Neural progenitor cell (in vitro differentiated cells): Measurements from ENCODE around the gene KIAA1191. TPM values are rescaled to one million over a fixed set of nuclear protein-coding genes. Genes with fewer than 3 reads are reported as not detected.

Experiments used
- DNase-seq: peaks from one replicate; pipeline ENCODE4 v3.0.0-alpha.2; 2016; ENCODE audit warnings: low spot score
- H2AFZ ChIP-seq: fragments of 200-600 bp; sonication (generic); replicated peaks from 2 replicates; pipeline ENCODE4 v1.6.1; 2016; ENCODE audit warnings: antibody characterized with exemption
- H3F3A ChIP-seq: fragments of 200-600 bp; sonication (generic); 2 replicates; pipeline ENCODE4 v1.6.1; 2016; ENCODE audit warnings: antibody characterized with exemption, low read depth
- H3K27ac ChIP-seq: fragments of 200-600 bp; sonication (generic); 2 replicates; pipeline ENCODE4 v1.5.1; 2016; ENCODE audit warnings: mild to moderate bottlenecking
- H3K27me3 ChIP-seq: fragments of 200-600 bp; sonication (generic); 2 replicates; pipeline ENCODE4 v1.6.1; 2016; ENCODE audit warnings: mild to moderate bottlenecking, moderate library complexity
- H3K36me3 ChIP-seq: fragments of 200-600 bp; sonication (generic); 2 replicates; pipeline ENCODE4 v1.5.1; 2016
- H3K4me1 ChIP-seq: fragments of 200-600 bp; sonication (generic); 2 replicates; pipeline ENCODE4 v1.6.1; 2016; ENCODE audit warnings: mixed run types
- H3K4me2 ChIP-seq: fragments of 200-600 bp; sonication (generic); 2 replicates; pipeline ENCODE4 v1.6.1; 2016
- H3K4me3 ChIP-seq: fragments of 200-600 bp; sonication (generic); 2 replicates; pipeline ENCODE4 v1.5.1; 2016
- H3K79me2 ChIP-seq: fragments of 200-600 bp; sonication (generic); 2 replicates; pipeline ENCODE4 v1.6.1; 2016; ENCODE audit warnings: low read depth
- H3K9ac ChIP-seq: fragments of 200-600 bp; sonication (generic); 2 replicates; pipeline ENCODE4 v1.6.1; 2016
- H3K9me3 ChIP-seq: fragments of 200-600 bp; sonication (generic); 2 replicates; pipeline ENCODE4 v1.5.1; 2016; ENCODE audit warnings: low read depth
- H4K20me1 ChIP-seq: fragments of 200-600 bp; sonication (generic); 2 replicates; pipeline ENCODE4 v1.6.1; 2016; ENCODE audit warnings: low read depth
- H3K27ac Mint-ChIP-seq: 3 replicates; pipeline ENCODE4 v1.8.0; 2021; ENCODE audit warnings: mixed read lengths
- H3K27me3 Mint-ChIP-seq: 2 replicates; pipeline ENCODE4 v1.8.0; 2022; ENCODE audit warnings: low read depth, mild to moderate bottlenecking, inconsistent platforms, moderate library complexity, mixed read lengths; ENCODE audit not compliant: insufficient read depth
- H3K36me3 Mint-ChIP-seq: 3 replicates; pipeline ENCODE4 v1.8.0; 2021; ENCODE audit warnings: mixed read lengths
- H3K4me1 Mint-ChIP-seq: 3 replicates; pipeline ENCODE4 v1.8.0; 2021; ENCODE audit warnings: mixed read lengths
- H3K4me3 Mint-ChIP-seq: 3 replicates; pipeline ENCODE4 v1.8.0; 2021; ENCODE audit warnings: mild to moderate bottlenecking, moderate library complexity, mixed read lengths
- H3K9me3 Mint-ChIP-seq: 3 replicates; pipeline ENCODE4 v1.8.0; 2020; ENCODE audit warnings: mixed read lengths
- CTCF ChIP-seq: fragments of 200-600 bp; sonication (generic); IDR thresholded peaks from 2 replicates; pipeline ENCODE4 v1.5.1; 2017; ENCODE audit warnings: antibody characterized with exemption, mild to moderate bottlenecking
- EZH2 ChIP-seq: fragments of 200-600 bp; sonication (generic); IDR thresholded peaks from 2 replicates; pipeline ENCODE4 v1.6.1; 2017; ENCODE audit warnings: antibody characterized with exemption, mild to moderate bottlenecking, moderate library complexity
- EZH2phosphoT487 ChIP-seq: fragments of 200-600 bp; sonication (generic); IDR thresholded peaks from 2 replicates; pipeline ENCODE4 v1.6.1; 2017; ENCODE audit warnings: antibody characterized with exemption
- total RNA-seq: library from RNA; depleted of rRNA; stranded (reverse); fragments of >200 nt; gene quantifications from 2 replicates; pipeline ENCODE4 v1.2.3, GENCODE V29; 2015; ENCODE audit warnings: low replicate concordance

The KIAA1191 gene
- total RNA-seq, 1 donor from 2014 or later, result 116 TPM

GRCh38 chr5:176381423-176381822 lies 19.9 kb upstream of the KIAA1191 start:
- Mint-ChIP-seq H3K9me3 (no peaks in the 10 kb centered on the region), H3K36me3 (peaks cover 6% of the 10 kb centered on the region), H3K27ac (no peak overlapping the region), H3K4me1 (peaks cover 2% of the 10 kb centered on the region), H3K4me3 (no peak overlapping the region), H3K27me3 (no peaks in the 10 kb centered on the region)
- no peaks in the 10 kb centered on the region for H3K36me3 ChIP-seq
- no peak for TF ChIP-seq EZH2
- TF ChIP-seq CTCF, result no peak
- no peak for TF ChIP-seq EZH2phosphoT487
- H3K27me3 ChIP-seq, result no peaks in the 10 kb centered on the region
- H3F3A ChIP-seq, result no peaks in the 10 kb centered on the region
- H3K4me1 ChIP-seq, result no peaks in the 10 kb centered on the region
- peaks cover 10% of the 10 kb centered on the region for H3K79me2 ChIP-seq
- no peak overlapping the region for H3K4me3 ChIP-seq
- H3K9me3 ChIP-seq, result no peaks in the 10 kb centered on the region
- H3K27ac ChIP-seq, result no peak overlapping the region
- H4K20me1 ChIP-seq, result no peaks in the 10 kb centered on the region
- no peak overlapping the region for H3K9ac ChIP-seq
- no peak overlapping the region for H3K4me2 ChIP-seq
- DNase-seq, result no peak
- H2AFZ ChIP-seq, result no peak overlapping the region

- no peaks in the 10 kb centered on the region for H3K36me3 ChIP-seq
- H3K79me2 ChIP-seq, result no peaks in the 10 kb centered on the region
- no peak for TF ChIP-seq CTCF
- no peak for TF ChIP-seq EZH2phosphoT487
- no peak for TF ChIP-seq EZH2
Observed at GRCh38 chr5:176379881-176380280, 18.3 kb upstream of the KIAA1191 start.

GRCh38 chr5:176373100-176373818 lies 11.7 kb upstream of the KIAA1191 start:
- no peaks in the 10 kb centered on the region for H3K4me1 ChIP-seq
- H4K20me1 ChIP-seq, result no peaks in the 10 kb centered on the region
- H3K9me3 ChIP-seq, result no peaks in the 10 kb centered on the region
- Mint-ChIP-seq H3K9me3 (no peaks in the 10 kb centered on the region), H3K4me3 (no peak overlapping the region), H3K27ac (no peak overlapping the region), H3K27me3 (peaks cover 2% of the 10 kb centered on the region), H3K36me3 (peaks cover 17% of the 10 kb centered on the region), H3K4me1 (no peaks in the 10 kb centered on the region)
- no peaks in the 10 kb centered on the region for H3K36me3 ChIP-seq
- no peak for DNase-seq
- no peak overlapping the region for H3K4me3 ChIP-seq
- no peak overlapping the region for H3K9ac ChIP-seq
- no peaks in the 10 kb centered on the region for H3K79me2 ChIP-seq
- TF ChIP-seq EZH2phosphoT487 (no peak), CTCF (no peak), EZH2 (no peak)
- no peak overlapping the region for H3K4me2 ChIP-seq
- H3K27me3 ChIP-seq, result no peaks in the 10 kb centered on the region
- no peak overlapping the region for H3K27ac ChIP-seq
- no peak overlapping the region for H2AFZ ChIP-seq
- H3F3A ChIP-seq, result no peaks in the 10 kb centered on the region

More at GRCh38 chr5:176379881-176380280, 18.3 kb upstream of the KIAA1191 start:
- no peak overlapping the region for H3K4me3 ChIP-seq
- no peaks in the 10 kb centered on the region for H3K9me3 ChIP-seq
- peaks cover 7% of the 10 kb centered on the region for H3K36me3 Mint-ChIP-seq
- H3K27me3 ChIP-seq, result no peaks in the 10 kb centered on the region
- H3K27ac ChIP-seq, result no peak overlapping the region
- H3K4me1 ChIP-seq, result no peaks in the 10 kb centered on the region
- H3K4me3 Mint-ChIP-seq, result no peak overlapping the region
- no peak overlapping the region for H2AFZ ChIP-seq
- H3F3A ChIP-seq, result no peaks in the 10 kb centered on the region
- no peak overlapping the region for H3K27ac Mint-ChIP-seq
- H3K4me2 ChIP-seq, result no peak overlapping the region
- no peaks in the 10 kb centered on the region for H3K9me3 Mint-ChIP-seq
- no peaks in the 10 kb centered on the region for H3K4me1 Mint-ChIP-seq
- no peak overlapping the region for H3K9ac ChIP-seq
- no peaks in the 10 kb centered on the region for H4K20me1 ChIP-seq
- no peaks in the 10 kb centered on the region for H3K27me3 Mint-ChIP-seq
- no peak for DNase-seq
